HepG2 (cell line): ENCODE results near the gene NR2F1. TPM values are rescaled to one million over a fixed set of nuclear protein-coding genes. Genes with fewer than 3 reads are reported as not detected.
A peak's percentile ranks its signal among the peaks of the same experiment; 100 is the strongest.

ENCODE experiments used
- BHLHE40 ChIP-seq: IDR thresholded peaks from 2 replicates; pipeline ENCODE4 v1.6.1; 2011; ENCODE audit warnings: low read length, improper control_type of control experiment
- CHD2 ChIP-seq: IDR thresholded peaks from 2 replicates; pipeline ENCODE4 v1.6.1; 2011; ENCODE audit warnings: low read depth, low read length, improper control_type of control experiment
- GPN1 ChIP-seq: sonication (generic); formaldehyde crosslinking; IDR thresholded peaks from 2 replicates; pipeline ENCODE4 v1.5.1; 2020; ENCODE audit warnings: missing genetic modification reagents, borderline replicate concordance
- JUND ChIP-seq: sonication (generic); formaldehyde crosslinking; IDR thresholded peaks from 2 replicates; pipeline ENCODE4 v1.8.0; 2022; ENCODE audit warnings: mild to moderate bottlenecking, missing genetic modification reagents
- KDM5A ChIP-seq: fragments of 200-600 bp; sonication (generic); IDR thresholded peaks from 2 replicates; pipeline ENCODE4 v1.7.0; 2018; ENCODE audit warnings: antibody characterized with exemption, mild to moderate bottlenecking, low read length, borderline replicate concordance
- NFYB ChIP-seq: sonication (generic); formaldehyde crosslinking; IDR thresholded peaks from 2 replicates; pipeline ENCODE4 v1.4.0; 2020; ENCODE audit warnings: missing genetic modification reagents
- NKX3-1 ChIP-seq: sonication (generic); formaldehyde crosslinking; IDR thresholded peaks from 2 replicates; pipeline ENCODE4 v1.5.0; 2020; ENCODE audit warnings: missing genetic modification reagents
- SALL1 ChIP-seq: sonication (generic); formaldehyde crosslinking; IDR thresholded peaks from 2 replicates; pipeline ENCODE4 v1.8.0; 2022; ENCODE audit warnings: mild to moderate bottlenecking, missing genetic modification reagents
- SATB2 ChIP-seq: sonication (generic); formaldehyde crosslinking; IDR thresholded peaks from 2 replicates; pipeline ENCODE4 v1.5.0; 2020; ENCODE audit warnings: missing genetic modification reagents
- SRSF4 ChIP-seq: fragments of 200-400 bp; formaldehyde crosslinking; IDR thresholded peaks from one replicate; pipeline ENCODE4 v1.6.1; 2018; ENCODE audit warnings: mild to moderate bottlenecking, low read depth, low read length, moderate library complexity; ENCODE audit not compliant: poor library complexity, severe bottlenecking
- ZFAT ChIP-seq: sonication (generic); formaldehyde crosslinking; conservative IDR thresholded peaks from 2 replicates; pipeline ENCODE4 v1.8.1; 2023; ENCODE audit warnings: missing genetic modification reagents, inconsistent platforms
- ZFP36L2 ChIP-seq: sonication (generic); formaldehyde crosslinking; IDR thresholded peaks from 2 replicates; pipeline ENCODE4 v1.4.0; 2020; ENCODE audit warnings: missing genetic modification reagents
- ZFP82 ChIP-seq: sonication (generic); formaldehyde crosslinking; IDR thresholded peaks from 2 replicates; pipeline ENCODE4 v1.5.1; 2020; ENCODE audit warnings: mild to moderate bottlenecking, missing genetic modification reagents, borderline replicate concordance
- ZNF20 ChIP-seq: sonication (generic); formaldehyde crosslinking; IDR thresholded peaks from 2 replicates; pipeline ENCODE4 v1.4.0; 2020; ENCODE audit warnings: mild to moderate bottlenecking, moderate library complexity, missing genetic modification reagents
- ZNF33A ChIP-seq: sonication (generic); formaldehyde crosslinking; IDR thresholded peaks from 2 replicates; pipeline ENCODE4 v1.5.1; 2020; ENCODE audit warnings: missing genetic modification reagents, mild to moderate bottlenecking, moderate library complexity, borderline replicate concordance
- ZNF501 ChIP-seq: sonication (generic); formaldehyde crosslinking; IDR thresholded peaks from 2 replicates; pipeline ENCODE4 v1.5.1; 2020; ENCODE audit warnings: mild to moderate bottlenecking, moderate library complexity, missing genetic modification reagents
- ZNF510 ChIP-seq: sonication (generic); formaldehyde crosslinking; IDR thresholded peaks from 2 replicates; pipeline ENCODE4 v1.4.0; 2020; ENCODE audit warnings: low read depth, mild to moderate bottlenecking, missing genetic modification reagents
- ZNF75D ChIP-seq: sonication (generic); formaldehyde crosslinking; IDR thresholded peaks from 2 replicates; pipeline ENCODE4 v1.8.1; 2023; ENCODE audit warnings: missing genetic modification reagents, mild to moderate bottlenecking, borderline replicate concordance
- ZNF761 ChIP-seq: sonication (generic); formaldehyde crosslinking; conservative IDR thresholded peaks from 2 replicates; pipeline ENCODE4 v1.4.0; 2020; ENCODE audit warnings: mild to moderate bottlenecking, missing genetic modification reagents
- polyA plus RNA-seq, 8 experiments: library from polyadenylated mRNA; depleted of rRNA in 3 of 8; stranded (reverse) in 7 of 8; unstranded in 1 of 8; fragments of >200 nt; fragmentation: Illumina TruSeq in 4 of 8; extraction: Trizol in 4 of 8; gene quantifications; 2 replicates each; pipeline versions ENCODE4 v1.2.1 to v1.2.3, GENCODE V29; 2011 to 2016; ENCODE audit warnings: low read depth in 4 of 8, missing spikeins in 1 of 8, mixed read lengths in 1 of 8; ENCODE audit not compliant: insufficient read depth in 1 of 8
- total RNA-seq, 5 experiments: library from RNA; depleted of rRNA; stranded (reverse); fragments of >200 nt; fragmentation: Illumina TruSeq; extraction: Trizol; gene quantifications; 2 replicates each; pipeline ENCODE4 v1.2.3, GENCODE V29; 2016; ENCODE audit warnings: low read depth in 1 of 5
- TF ChIP-seq, protein P1 (sequence below): sonication (generic); formaldehyde crosslinking; IDR thresholded peaks from 2 replicates; pipeline ENCODE4 v1.9.0; 2021; ENCODE audit warnings: missing genetic modification reagents, mild to moderate bottlenecking, borderline replicate concordance
- TF ChIP-seq, protein P2 (sequence below): sonication (generic); formaldehyde crosslinking; IDR thresholded peaks from 2 replicates; pipeline ENCODE4 v1.4.0; 2020; ENCODE audit warnings: missing genetic modification reagents
- TF ChIP-seq, protein P3 (sequence below): sonication (generic); formaldehyde crosslinking; IDR thresholded peaks from 2 replicates; pipeline ENCODE4 v1.5.1; 2020; ENCODE audit warnings: mild to moderate bottlenecking, moderate library complexity, missing genetic modification reagents
- TF ChIP-seq, protein P4 (sequence below): sonication (generic); formaldehyde crosslinking; IDR thresholded peaks from 2 replicates; pipeline ENCODE4 v1.9.0; 2021; ENCODE audit warnings: missing genetic modification reagents, borderline replicate concordance

NR2F1 gene
- total and polyA plus RNA-seq, 2 of the 13 experiments (the other 11 are each of a cell fraction or from before 2014, with no cell fraction given): 17.1 to 59.7 TPM

DNA sequence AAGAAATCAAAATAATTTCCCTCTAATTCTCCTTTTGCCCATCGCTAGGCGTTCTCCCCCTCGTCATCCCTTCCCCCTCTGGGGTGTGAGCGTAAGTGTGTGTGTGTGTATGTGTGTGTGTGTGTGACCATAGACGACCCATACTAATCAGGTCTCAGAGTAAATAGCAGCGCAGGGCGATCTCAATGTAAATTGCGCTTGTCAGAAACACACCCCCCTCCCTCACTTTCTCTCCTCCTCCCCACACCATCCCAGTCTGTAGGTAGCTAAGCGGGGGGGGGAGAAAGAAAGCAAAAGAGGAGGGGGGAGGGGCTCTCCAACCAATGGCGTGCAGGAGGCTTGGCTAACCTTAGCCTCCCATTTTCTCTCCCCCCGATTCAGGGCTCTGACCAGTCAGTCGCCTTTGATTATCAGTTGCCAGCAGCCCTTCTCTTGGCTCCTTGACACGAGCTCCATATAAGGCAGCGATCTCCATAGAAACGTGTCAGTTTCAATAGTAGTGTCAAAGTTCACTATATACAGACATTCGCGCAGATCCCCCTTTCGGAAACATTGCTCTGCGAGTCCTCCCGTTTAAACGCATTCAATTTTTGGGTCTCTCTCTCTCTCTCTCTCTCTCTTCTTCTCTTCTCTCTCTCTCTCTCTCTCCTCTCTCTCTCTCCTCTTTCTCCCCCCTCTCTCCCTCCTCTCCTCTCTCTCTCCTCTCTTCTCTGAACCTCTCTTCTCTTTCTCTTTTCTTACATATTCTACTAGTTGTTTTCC lies at the start of gene NR2F1 (continued):
- TF ChIP-seq BHLHE40 (peak; percentile 54), ZFP36L2 (no peak), NKX3-1 (CRISPR knock-in tag) (no peak), ZNF501 (CRISPR knock-in tag) (peak; percentile 39; the same call in 1 of the 2 replicates), ZNF33A (no peak), ZNF761 (CRISPR knock-in tag) (0 out of 2 replicates have a peak, but pooled peaks have one; percentile 51), ZFAT (CRISPR knock-in tag) (no peak), JUND (peak; percentile 64), SALL1 (peak; percentile 93), ZNF20 (CRISPR knock-in tag) (no peak), SATB2 (no peak), ZNF75D (CRISPR knock-in tag) (no peak), ZNF510 (CRISPR knock-in tag) (0 out of 2 replicates have a peak, but pooled peaks have one; percentile 80), ZFP82 (CRISPR knock-in tag) (no peak), SRSF4 (no peak), CHD2 (0 out of 2 replicates have a peak, but pooled peaks have one; percentile 41), GPN1 (CRISPR knock-in tag) (no peak), NFYB (CRISPR knock-in tag) (peak; percentile 81), KDM5A (peak; percentile 57; the same call in 1 of the 2 replicates)
- TF ChIP-seq, protein P1, sequence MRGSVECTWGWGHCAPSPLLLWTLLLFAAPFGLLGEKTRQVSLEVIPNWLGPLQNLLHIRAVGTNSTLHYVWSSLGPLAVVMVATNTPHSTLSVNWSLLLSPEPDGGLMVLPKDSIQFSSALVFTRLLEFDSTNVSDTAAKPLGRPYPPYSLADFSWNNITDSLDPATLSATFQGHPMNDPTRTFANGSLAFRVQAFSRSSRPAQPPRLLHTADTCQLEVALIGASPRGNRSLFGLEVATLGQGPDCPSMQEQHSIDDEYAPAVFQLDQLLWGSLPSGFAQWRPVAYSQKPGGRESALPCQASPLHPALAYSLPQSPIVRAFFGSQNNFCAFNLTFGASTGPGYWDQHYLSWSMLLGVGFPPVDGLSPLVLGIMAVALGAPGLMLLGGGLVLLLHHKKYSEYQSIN: no peak
- TF ChIP-seq, protein P2, sequence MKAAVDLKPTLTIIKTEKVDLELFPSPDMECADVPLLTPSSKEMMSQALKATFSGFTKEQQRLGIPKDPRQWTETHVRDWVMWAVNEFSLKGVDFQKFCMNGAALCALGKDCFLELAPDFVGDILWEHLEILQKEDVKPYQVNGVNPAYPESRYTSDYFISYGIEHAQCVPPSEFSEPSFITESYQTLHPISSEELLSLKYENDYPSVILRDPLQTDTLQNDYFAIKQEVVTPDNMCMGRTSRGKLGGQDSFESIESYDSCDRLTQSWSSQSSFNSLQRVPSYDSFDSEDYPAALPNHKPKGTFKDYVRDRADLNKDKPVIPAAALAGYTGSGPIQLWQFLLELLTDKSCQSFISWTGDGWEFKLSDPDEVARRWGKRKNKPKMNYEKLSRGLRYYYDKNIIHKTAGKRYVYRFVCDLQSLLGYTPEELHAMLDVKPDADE (CRISPR knock-in tag): no peak
- TF ChIP-seq, protein P3, sequence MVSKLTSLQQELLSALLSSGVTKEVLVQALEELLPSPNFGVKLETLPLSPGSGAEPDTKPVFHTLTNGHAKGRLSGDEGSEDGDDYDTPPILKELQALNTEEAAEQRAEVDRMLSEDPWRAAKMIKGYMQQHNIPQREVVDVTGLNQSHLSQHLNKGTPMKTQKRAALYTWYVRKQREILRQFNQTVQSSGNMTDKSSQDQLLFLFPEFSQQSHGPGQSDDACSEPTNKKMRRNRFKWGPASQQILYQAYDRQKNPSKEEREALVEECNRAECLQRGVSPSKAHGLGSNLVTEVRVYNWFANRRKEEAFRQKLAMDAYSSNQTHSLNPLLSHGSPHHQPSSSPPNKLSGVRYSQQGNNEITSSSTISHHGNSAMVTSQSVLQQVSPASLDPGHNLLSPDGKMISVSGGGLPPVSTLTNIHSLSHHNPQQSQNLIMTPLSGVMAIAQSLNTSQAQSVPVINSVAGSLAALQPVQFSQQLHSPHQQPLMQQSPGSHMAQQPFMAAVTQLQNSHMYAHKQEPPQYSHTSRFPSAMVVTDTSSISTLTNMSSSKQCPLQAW (CRISPR knock-in tag): peak; percentile 73
- TF ChIP-seq, protein P4, sequence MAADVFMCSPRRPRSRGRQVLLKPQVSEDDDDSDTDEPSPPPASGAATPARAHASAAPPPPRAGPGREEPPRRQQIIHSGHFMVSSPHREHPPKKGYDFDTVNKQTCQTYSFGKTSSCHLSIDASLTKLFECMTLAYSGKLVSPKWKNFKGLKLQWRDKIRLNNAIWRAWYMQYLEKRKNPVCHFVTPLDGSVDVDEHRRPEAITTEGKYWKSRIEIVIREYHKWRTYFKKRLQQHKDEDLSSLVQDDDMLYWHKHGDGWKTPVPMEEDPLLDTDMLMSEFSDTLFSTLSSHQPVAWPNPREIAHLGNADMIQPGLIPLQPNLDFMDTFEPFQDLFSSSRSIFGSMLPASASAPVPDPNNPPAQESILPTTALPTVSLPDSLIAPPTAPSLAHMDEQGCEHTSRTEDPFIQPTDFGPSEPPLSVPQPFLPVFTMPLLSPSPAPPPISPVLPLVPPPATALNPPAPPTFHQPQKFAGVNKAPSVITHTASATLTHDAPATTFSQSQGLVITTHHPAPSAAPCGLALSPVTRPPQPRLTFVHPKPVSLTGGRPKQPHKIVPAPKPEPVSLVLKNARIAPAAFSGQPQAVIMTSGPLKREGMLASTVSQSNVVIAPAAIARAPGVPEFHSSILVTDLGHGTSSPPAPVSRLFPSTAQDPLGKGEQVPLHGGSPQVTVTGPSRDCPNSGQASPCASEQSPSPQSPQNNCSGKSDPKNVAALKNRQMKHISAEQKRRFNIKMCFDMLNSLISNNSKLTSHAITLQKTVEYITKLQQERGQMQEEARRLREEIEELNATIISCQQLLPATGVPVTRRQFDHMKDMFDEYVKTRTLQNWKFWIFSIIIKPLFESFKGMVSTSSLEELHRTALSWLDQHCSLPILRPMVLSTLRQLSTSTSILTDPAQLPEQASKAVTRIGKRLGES (CRISPR knock-in tag): no peak
